HCT116 (cell line): ENCODE results near the gene SYTL5. TPM values are rescaled to one million over a fixed set of nuclear protein-coding genes. Genes with fewer than 3 reads are reported as not detected.

ENCODE experiments used
- ATAC-seq: fragments of 200-7000 bp; cut with Tn5 transposase; 2 replicates; pipeline ENCODE4 v1.9.1; 2020; ENCODE audit warnings: mild to moderate bottlenecking, moderate library complexity
- BruUV-seq: library from RNA; stranded (reverse); fragments of 400-500 nt; replicated peaks from 2 replicates; lab custom pipeline; 2021; lab: Mats Ljungman, UMichigan
- CTCF ChIA-PET: fragments of 300-600 bp; sonication (Branson Sonifier 250); formaldehyde crosslinking; loops from one replicate; lab custom pipeline; 2021; ENCODE audit warnings: antibody characterized with exemption; lab: Charles Lee
- POLR2A ChIA-PET: fragments of 300-600, 350-600 bp; sonication (Branson Sonifier 250); formaldehyde crosslinking; loops from one replicate; lab custom pipeline; 2021; ENCODE audit warnings: antibody characterized with exemption; lab: Charles Lee
- RAD21 ChIA-PET, 2 experiments: fragments of 300-600 bp; sonication (Branson Sonifier 250); formaldehyde crosslinking; loops; one replicate each; lab custom pipeline; 2023; ENCODE audit warnings: low total read pairs in 2 of 2; ENCODE audit not compliant: uncharacterized antibody in 2 of 2, unreplicated experiment in 2 of 2, low non-redundant PET in 1 of 2; lab: Charles Lee
- DNase-seq: peaks from one replicate; pipeline ENCODE4 v3.0.0-alpha.2; 2010; ENCODE audit warnings: low read depth, low spot score
- H2AFZ ChIP-seq: fragments of 200-600 bp; shearing (Covaris generic), sonication (generic); 2 replicates; pipeline ENCODE4 v1.6.1; 2017; ENCODE audit warnings: low read depth, mixed run types, mixed read lengths, antibody characterized with exemption, low read length; ENCODE audit not compliant: poor library complexity, severe bottlenecking
- H3K27ac ChIP-seq: 2 replicates; pipeline ENCODE4 v1.5.1; 2012; ENCODE audit warnings: low read depth, low read length
- H3K27me3 ChIP-seq: fragments of 200-600 bp; sonication (generic); 2 replicates; pipeline ENCODE4 v1.6.1; 2016; ENCODE audit warnings: mixed run types, low read length, mixed read lengths; ENCODE audit not compliant: insufficient read depth
- H3K36me3 ChIP-seq, 2 experiments: fragments of 200-500 bp in 1 of 2; fragments of 200-600 bp in 1 of 2; sonication (Bioruptor generic) in 1 of 2; sonication (generic) in 1 of 2; 2 replicates each; pipeline versions ENCODE4 v1.5.1 to v1.6.1; 2014 to 2016; ENCODE audit warnings: low read length in 2 of 2, inconsistent platforms in 1 of 2, mixed read lengths in 1 of 2, mixed run types in 1 of 2; ENCODE audit not compliant: insufficient read depth in 2 of 2, control insufficient read depth in 1 of 2
- H3K4me1 ChIP-seq, 2 experiments: fragments of 200-600 bp in 1 of 2; sonication (generic) in 1 of 2; 2 replicates each; pipeline versions ENCODE4 v1.5.1 to v1.6.1; 2012 to 2017; ENCODE audit warnings: low read length in 2 of 2, inconsistent platforms in 1 of 2, mild to moderate bottlenecking in 1 of 2, mixed read lengths in 1 of 2, mixed run types in 1 of 2, moderate library complexity in 1 of 2; ENCODE audit not compliant: insufficient read depth in 2 of 2, control insufficient read depth in 1 of 2
- H3K4me2 ChIP-seq: fragments of 200-600 bp; sonication (generic); 2 replicates; pipeline ENCODE4 v1.6.1; 2017; ENCODE audit warnings: mixed run types, low read length, mixed read lengths
- H3K4me3 ChIP-seq, 2 experiments: fragments of 200-600 bp in 1 of 2; sonication (generic) in 1 of 2; replicated peaks in 1 of 2; 2 replicates each; pipeline ENCODE4 v1.5.1; 2011 to 2016; ENCODE audit warnings: low read length in 2 of 2, control low read depth in 1 of 2, low read depth in 1 of 2, mild to moderate bottlenecking in 1 of 2, mixed read lengths in 1 of 2, mixed run types in 1 of 2
- H3K79me2 ChIP-seq: fragments of 200-600 bp; sonication (generic); 2 replicates; pipeline ENCODE4 v1.6.1; 2017; ENCODE audit warnings: mild to moderate bottlenecking, mixed run types, low read length, moderate library complexity, mixed read lengths; ENCODE audit not compliant: insufficient read depth
- H3K9ac ChIP-seq: fragments of 200-600 bp; sonication (generic); 2 replicates; pipeline ENCODE4 v1.6.1; 2016; ENCODE audit warnings: low read length, mixed read lengths
- H3K9me2 ChIP-seq: fragments of 200-600 bp; sonication (generic), shearing (Covaris generic); 2 replicates; pipeline ENCODE4 v1.6.1; 2017; ENCODE audit warnings: mixed run types, mild to moderate bottlenecking, moderate library complexity; ENCODE audit not compliant: insufficient read depth
- H3K9me3 ChIP-seq, 2 experiments: fragments of 200-500 bp in 1 of 2; fragments of 200-600 bp in 1 of 2; sonication (Bioruptor generic) in 1 of 2; sonication (generic) in 1 of 2; 2 replicates each; pipeline ENCODE4 v1.6.1; 2014 to 2017; ENCODE audit warnings: low read length in 2 of 2, mixed read lengths in 2 of 2, inconsistent platforms in 1 of 2, low read depth in 1 of 2, mild to moderate bottlenecking in 1 of 2, mixed run types in 1 of 2, moderate library complexity in 1 of 2; ENCODE audit not compliant: control insufficient read depth in 1 of 2, insufficient read depth in 1 of 2
- H4K20me1 ChIP-seq: fragments of 200-600 bp; sonication (generic), shearing (Covaris generic); 2 replicates; pipeline ENCODE4 v1.6.1; 2017; ENCODE audit warnings: mixed run types, mild to moderate bottlenecking, moderate library complexity; ENCODE audit not compliant: insufficient read depth
- CBX3 ChIP-seq: IDR thresholded peaks from 2 replicates; pipeline ENCODE4 v1.6.1; 2012; ENCODE audit warnings: low read depth
- SIN3A ChIP-seq: IDR thresholded peaks from 2 replicates; pipeline ENCODE4 v1.6.1; 2012; ENCODE audit warnings: low read depth
- intact Hi-C: fragments of 100-400 bp; cut with micrococcal nuclease; formaldehyde crosslinking; loops from 2 replicates; pipeline ENCODE4 v1.10.0; 2022
- total RNA-seq: library from RNA; stranded (reverse); gene quantifications from one replicate; pipeline ENCODE4 v1.2.1, GENCODE V29; 2021; ENCODE audit not compliant: unreplicated experiment
- TF ChIP-seq, protein P1 (sequence below), 3 experiments: fragments of 200-600 bp in 1 of 3; sonication (generic) in 1 of 3; IDR thresholded peaks in 2 of 3; conservative IDR thresholded peaks in 1 of 3; 2 replicates each; pipeline ENCODE4 v1.5.1; 2012 to 2017; ENCODE audit warnings: low read depth in 2 of 3, low read length in 2 of 3, antibody characterized with exemption in 1 of 3, borderline replicate concordance in 1 of 3, control low read depth in 1 of 3, mild to moderate bottlenecking in 1 of 3, mixed read lengths in 1 of 3, mixed run types in 1 of 3, moderate library complexity in 1 of 3; ENCODE audit not compliant: insufficient read depth in 1 of 3
- TF ChIP-seq, protein P2 (sequence below): IDR thresholded peaks from 2 replicates; pipeline ENCODE4 v1.6.1; 2011; ENCODE audit warnings: mild to moderate bottlenecking, low read length, moderate library complexity; ENCODE audit not compliant: insufficient replicate concordance; ENCODE audit errors: extremely low read depth
- TF ChIP-seq, protein P3 (sequence below): IDR thresholded peaks from 2 replicates; pipeline ENCODE4 v1.6.1; 2012; ENCODE audit warnings: low read depth

Gene SYTL5
- total RNA-seq, 1 experiment from 2014 or later = 0.20 TPM

DNA sequence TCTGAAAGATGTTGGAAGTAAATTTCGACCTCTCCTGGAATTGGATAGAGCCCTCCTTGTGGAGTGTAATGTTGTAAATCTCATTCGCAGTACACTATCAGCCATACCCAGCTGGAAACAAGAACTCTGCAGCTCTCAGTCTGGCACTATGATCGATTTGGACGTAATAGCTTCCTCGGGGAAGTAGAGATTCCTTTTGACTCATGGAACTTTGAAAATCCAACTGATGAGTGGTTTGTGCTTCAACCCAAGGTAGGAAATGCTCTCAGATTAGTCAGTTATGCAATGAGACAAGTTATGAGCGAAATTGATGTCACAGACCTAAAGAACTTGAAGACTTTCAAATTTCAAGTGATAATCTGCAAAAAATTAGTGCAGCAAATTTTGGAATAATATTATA lies 103.9 kb downstream of the SYTL5 start (continued):
- TF ChIP-seq, protein P1, sequence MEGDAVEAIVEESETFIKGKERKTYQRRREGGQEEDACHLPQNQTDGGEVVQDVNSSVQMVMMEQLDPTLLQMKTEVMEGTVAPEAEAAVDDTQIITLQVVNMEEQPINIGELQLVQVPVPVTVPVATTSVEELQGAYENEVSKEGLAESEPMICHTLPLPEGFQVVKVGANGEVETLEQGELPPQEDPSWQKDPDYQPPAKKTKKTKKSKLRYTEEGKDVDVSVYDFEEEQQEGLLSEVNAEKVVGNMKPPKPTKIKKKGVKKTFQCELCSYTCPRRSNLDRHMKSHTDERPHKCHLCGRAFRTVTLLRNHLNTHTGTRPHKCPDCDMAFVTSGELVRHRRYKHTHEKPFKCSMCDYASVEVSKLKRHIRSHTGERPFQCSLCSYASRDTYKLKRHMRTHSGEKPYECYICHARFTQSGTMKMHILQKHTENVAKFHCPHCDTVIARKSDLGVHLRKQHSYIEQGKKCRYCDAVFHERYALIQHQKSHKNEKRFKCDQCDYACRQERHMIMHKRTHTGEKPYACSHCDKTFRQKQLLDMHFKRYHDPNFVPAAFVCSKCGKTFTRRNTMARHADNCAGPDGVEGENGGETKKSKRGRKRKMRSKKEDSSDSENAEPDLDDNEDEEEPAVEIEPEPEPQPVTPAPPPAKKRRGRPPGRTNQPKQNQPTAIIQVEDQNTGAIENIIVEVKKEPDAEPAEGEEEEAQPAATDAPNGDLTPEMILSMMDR (IDR thresholded peaks at IDR 0.05 in 2 of 3, conservative IDR thresholded peaks at IDR 0.05 in 1 of 3; ENCODE audit: borderline replicate concordance in 1 of 3, insufficient read depth in 1 of 3, low read depth in 2 of 3, low read length in 2 of 3) = no peak
- TF ChIP-seq SIN3A (no peak), CBX3 (no peak)
- TF ChIP-seq, all 23 proteins: peak for 0

DNA sequence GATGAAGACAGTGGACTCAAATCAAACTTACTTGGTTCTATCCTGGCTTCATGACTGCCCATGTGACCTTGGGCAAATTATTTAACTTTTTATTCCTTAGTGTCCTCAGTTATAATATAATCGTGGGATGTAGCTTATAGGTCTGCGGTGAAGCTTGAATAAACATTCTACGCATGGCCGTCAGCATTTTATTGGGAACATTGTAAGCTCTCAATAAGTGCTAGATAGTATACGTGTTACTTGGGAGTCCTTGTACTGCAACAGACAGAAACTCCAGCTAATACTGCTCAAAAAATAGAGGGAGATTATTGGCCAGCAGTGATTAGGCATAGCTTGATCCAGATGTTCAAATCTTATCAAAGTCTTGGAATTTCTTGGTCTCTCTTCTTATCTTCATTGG lies 104.8 kb downstream of the SYTL5 start:
- BruUV-seq = no TSS peak
- ChIA-PET CTCF (no interaction called here), POLR2A (no interaction called here), RAD21 (no interaction called here)
- H3K79me2 ChIP-seq = no peaks in the 10 kb centered on the region
- no peak overlapping the region for H3K4me2 ChIP-seq
- ATAC-seq = no peak
- H3K4me1 ChIP-seq = no peaks in the 10 kb centered on the region
- H3K27ac ChIP-seq = no peak overlapping the region
- no peaks in the 10 kb centered on the region for H4K20me1 ChIP-seq
- no peaks in the 10 kb centered on the region for H3K9me2 ChIP-seq
- no peak for DNase-seq
- intact Hi-C loops = no loop called here
- H3K36me3 ChIP-seq = no peaks in the 10 kb centered on the region
- H3K4me3 ChIP-seq = no peak overlapping the region
- no peaks in the 10 kb centered on the region for H3K27me3 ChIP-seq
- TF ChIP-seq, protein P2, sequence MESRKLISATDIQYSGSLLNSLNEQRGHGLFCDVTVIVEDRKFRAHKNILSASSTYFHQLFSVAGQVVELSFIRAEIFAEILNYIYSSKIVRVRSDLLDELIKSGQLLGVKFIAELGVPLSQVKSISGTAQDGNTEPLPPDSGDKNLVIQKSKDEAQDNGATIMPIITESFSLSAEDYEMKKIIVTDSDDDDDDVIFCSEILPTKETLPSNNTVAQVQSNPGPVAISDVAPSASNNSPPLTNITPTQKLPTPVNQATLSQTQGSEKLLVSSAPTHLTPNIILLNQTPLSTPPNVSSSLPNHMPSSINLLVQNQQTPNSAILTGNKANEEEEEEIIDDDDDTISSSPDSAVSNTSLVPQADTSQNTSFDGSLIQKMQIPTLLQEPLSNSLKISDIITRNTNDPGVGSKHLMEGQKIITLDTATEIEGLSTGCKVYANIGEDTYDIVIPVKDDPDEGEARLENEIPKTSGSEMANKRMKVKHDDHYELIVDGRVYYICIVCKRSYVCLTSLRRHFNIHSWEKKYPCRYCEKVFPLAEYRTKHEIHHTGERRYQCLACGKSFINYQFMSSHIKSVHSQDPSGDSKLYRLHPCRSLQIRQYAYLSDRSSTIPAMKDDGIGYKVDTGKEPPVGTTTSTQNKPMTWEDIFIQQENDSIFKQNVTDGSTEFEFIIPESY = no peak
- TF ChIP-seq, protein P3, sequence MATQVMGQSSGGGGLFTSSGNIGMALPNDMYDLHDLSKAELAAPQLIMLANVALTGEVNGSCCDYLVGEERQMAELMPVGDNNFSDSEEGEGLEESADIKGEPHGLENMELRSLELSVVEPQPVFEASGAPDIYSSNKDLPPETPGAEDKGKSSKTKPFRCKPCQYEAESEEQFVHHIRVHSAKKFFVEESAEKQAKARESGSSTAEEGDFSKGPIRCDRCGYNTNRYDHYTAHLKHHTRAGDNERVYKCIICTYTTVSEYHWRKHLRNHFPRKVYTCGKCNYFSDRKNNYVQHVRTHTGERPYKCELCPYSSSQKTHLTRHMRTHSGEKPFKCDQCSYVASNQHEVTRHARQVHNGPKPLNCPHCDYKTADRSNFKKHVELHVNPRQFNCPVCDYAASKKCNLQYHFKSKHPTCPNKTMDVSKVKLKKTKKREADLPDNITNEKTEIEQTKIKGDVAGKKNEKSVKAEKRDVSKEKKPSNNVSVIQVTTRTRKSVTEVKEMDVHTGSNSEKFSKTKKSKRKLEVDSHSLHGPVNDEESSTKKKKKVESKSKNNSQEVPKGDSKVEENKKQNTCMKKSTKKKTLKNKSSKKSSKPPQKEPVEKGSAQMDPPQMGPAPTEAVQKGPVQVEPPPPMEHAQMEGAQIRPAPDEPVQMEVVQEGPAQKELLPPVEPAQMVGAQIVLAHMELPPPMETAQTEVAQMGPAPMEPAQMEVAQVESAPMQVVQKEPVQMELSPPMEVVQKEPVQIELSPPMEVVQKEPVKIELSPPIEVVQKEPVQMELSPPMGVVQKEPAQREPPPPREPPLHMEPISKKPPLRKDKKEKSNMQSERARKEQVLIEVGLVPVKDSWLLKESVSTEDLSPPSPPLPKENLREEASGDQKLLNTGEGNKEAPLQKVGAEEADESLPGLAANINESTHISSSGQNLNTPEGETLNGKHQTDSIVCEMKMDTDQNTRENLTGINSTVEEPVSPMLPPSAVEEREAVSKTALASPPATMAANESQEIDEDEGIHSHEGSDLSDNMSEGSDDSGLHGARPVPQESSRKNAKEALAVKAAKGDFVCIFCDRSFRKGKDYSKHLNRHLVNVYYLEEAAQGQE = no peak
- H2AFZ ChIP-seq = no peak overlapping the region
- H3K9me3 ChIP-seq = no peaks in the 10 kb centered on the region
- H3K9ac ChIP-seq = no peak overlapping the region
